Stimulated activated CD4-positive, alpha-beta T cell treated with anti-CD3 and anti-CD28 coated beads, Interleukin-12 subunit alpha, Interleukin-12 subunit beta, amount 100 ng/mL, for 4 hours (primary cell): Measurements from ENCODE around the gene UBE4B.
"Not testable (repeated sequence)": the region's sequence is repeated elsewhere in the genome, so short reads cannot be mapped to it uniquely, and the experiment has no call there.

ENCODE experiments used
- DNase-seq: peaks from one replicate; pipeline ENCODE4 v3.0.0-alpha.2; 2020

The UBE4B gene

GRCh38 chr1:10045480-10046355, 13.0 kb downstream of the UBE4B start:
- DNase-seq, result no peak

- no peak for DNase-seq
Measured at GRCh38 chr1:10046356-10047085, 13.8 kb downstream of the UBE4B start.

- DNase-seq, result no peak
Measured at GRCh38 chr1:10048601-10049000, 15.8 kb downstream of the UBE4B start.

GRCh38 chr1:10050611-10051010, 17.9 kb downstream of the UBE4B start:
- no peak for DNase-seq

- no peak for DNase-seq
Measured at GRCh38 chr1:10051656-10052055, 18.9 kb downstream of the UBE4B start.

GRCh38 chr1:10052347-10052746, 19.6 kb downstream of the UBE4B start:
- DNase-seq, result no peak

GRCh38 chr1:10054465-10054864, 21.7 kb downstream of the UBE4B start:
- no peak for DNase-seq

GRCh38 chr1:10056599-10056987, 23.8 kb downstream of the UBE4B start:
- no peak for DNase-seq

GRCh38 chr1:10057343-10057742, 24.6 kb downstream of the UBE4B start:
- DNase-seq, result no peak

- no peak for DNase-seq
Measured at GRCh38 chr1:10057796-10058195, 25.0 kb downstream of the UBE4B start.

- no peak for DNase-seq
Measured at GRCh38 chr1:10059342-10059718, 26.6 kb downstream of the UBE4B start.

- no peak for DNase-seq
Measured at GRCh38 chr1:10060311-10061100, 27.7 kb downstream of the UBE4B start.

GRCh38 chr1:10061276-10061675, 28.5 kb downstream of the UBE4B start:
- no peak for DNase-seq

- DNase-seq, result no peak
Measured at GRCh38 chr1:10063878-10064277, 31.1 kb downstream of the UBE4B start.

- no peak for DNase-seq
Measured at GRCh38 chr1:10064416-10065343, 31.9 kb downstream of the UBE4B start.

GRCh38 chr1:10065344-10065685, 32.6 kb downstream of the UBE4B start:
- no peak for DNase-seq

GRCh38 chr1:10065760-10066159, 33.0 kb downstream of the UBE4B start:
- no peak for DNase-seq

- no peak for DNase-seq
Measured at GRCh38 chr1:10068605-10069294, 36.0 kb downstream of the UBE4B start.

- DNase-seq, result no peak
Measured at GRCh38 chr1:10070206-10070605, 37.4 kb downstream of the UBE4B start.

GRCh38 chr1:10071640-10072039, 38.9 kb downstream of the UBE4B start:
- no peak for DNase-seq

GRCh38 chr1:10073371-10073770, 40.6 kb downstream of the UBE4B start:
- not testable (repeated sequence) for DNase-seq
